Lung (tissue), 12 donors: ENCODE data around the gene KYAT1. TPM values are rescaled to one million over a fixed set of nuclear protein-coding genes. Genes with fewer than 3 reads are reported as not detected.

Source experiments
- ATAC-seq: fragments of 200-7000 bp; cut with Tn5 transposase; one replicate; pipeline ENCODE4 v1.9.1; 2020; ENCODE audit warnings: moderate number of reproducible peaks; ENCODE audit not compliant: insufficient read depth, low FRiP score
- DNase-seq, 3 donors: peaks; one replicate each; pipeline ENCODE4 v3.0.0-alpha.2; 2013 to 2017
- H3K27ac ChIP-seq, 2 donors: one replicate each; pipeline ENCODE4 v1.5.1; 2013; ENCODE audit warnings: mild to moderate bottlenecking in 2 of 2, moderate library complexity in 2 of 2, control low read depth in 1 of 2, inconsistent platforms in 1 of 2, low read depth in 1 of 2, low read length in 1 of 2
- H3K27me3 ChIP-seq, 3 donors: one replicate each; pipeline ENCODE4 v1.5.1; 2013; ENCODE audit warnings: low read length in 2 of 3; ENCODE audit not compliant: control insufficient read depth in 3 of 3, insufficient read depth in 3 of 3
- H3K36me3 ChIP-seq, 4 donors: one replicate each; pipeline ENCODE4 v1.5.1; 2013; ENCODE audit warnings: low read length in 4 of 4, mild to moderate bottlenecking in 1 of 4, moderate library complexity in 1 of 4; ENCODE audit not compliant: control insufficient read depth in 4 of 4, insufficient read depth in 4 of 4
- H3K4me1 ChIP-seq, 5 donors: one replicate each; pipeline ENCODE4 v1.5.1; 2013; ENCODE audit warnings: low read length in 5 of 5, mild to moderate bottlenecking in 2 of 5, moderate library complexity in 1 of 5; ENCODE audit not compliant: control insufficient read depth in 5 of 5, insufficient read depth in 5 of 5
- H3K4me3 ChIP-seq: one replicate; pipeline ENCODE4 v1.5.1; 2013; ENCODE audit warnings: mild to moderate bottlenecking, control low read depth, moderate library complexity
- H3K9ac ChIP-seq, 2 donors: one replicate each; pipeline ENCODE4 v1.5.1; 2013; ENCODE audit warnings: low read length in 2 of 2, control low read depth in 1 of 2; ENCODE audit not compliant: insufficient read depth in 1 of 2
- H3K9me3 ChIP-seq, 4 donors: one replicate each; pipeline ENCODE4 v1.5.1; 2013; ENCODE audit warnings: low read length in 3 of 4, mild to moderate bottlenecking in 1 of 4, moderate library complexity in 1 of 4; ENCODE audit not compliant: control insufficient read depth in 4 of 4, insufficient read depth in 3 of 4
- CTCF ChIP-seq: IDR thresholded peaks from 2 replicates; pipeline ENCODE4 v1.5.1; 2012; ENCODE audit warnings: mild to moderate bottlenecking; ENCODE audit errors: control extremely low read depth, extremely low read depth
- WGBS, 2 donors: extraction: QIAGEN DNeasy Blood & Tissue Kit; methylation state at CpG; one replicate each; pipeline ENCODE4 v1.1.7; 2013; 5-methylcytosine and 5-hydroxymethylcytosine counted together
- polyA plus RNA-seq, 2 donors: library from polyadenylated mRNA; stranded (reverse); fragments of 200-250 nt; gene quantifications; one replicate each; pipeline ENCODE4 v1.2.1, GENCODE V29; 2013
- total RNA-seq, 2 donors: library from RNA; depleted of rRNA in 1 of 2; stranded (reverse); fragments of >200 nt in 1 of 2; gene quantifications; one replicate each; pipeline ENCODE4 v1.2.1, GENCODE V29; 2014 to 2021
- donor health status: control.
- donor health status: control.
- donor health status: Bipolar disorder and iron deficiency.
- donor health status: healthy.
- donor health status: DM: yes; HTN: yes; CAD: no.

The KYAT1 gene
- total and polyA plus RNA-seq, 4 donors: 4.5 to 7.7 (median 4.8) TPM

DNA sequence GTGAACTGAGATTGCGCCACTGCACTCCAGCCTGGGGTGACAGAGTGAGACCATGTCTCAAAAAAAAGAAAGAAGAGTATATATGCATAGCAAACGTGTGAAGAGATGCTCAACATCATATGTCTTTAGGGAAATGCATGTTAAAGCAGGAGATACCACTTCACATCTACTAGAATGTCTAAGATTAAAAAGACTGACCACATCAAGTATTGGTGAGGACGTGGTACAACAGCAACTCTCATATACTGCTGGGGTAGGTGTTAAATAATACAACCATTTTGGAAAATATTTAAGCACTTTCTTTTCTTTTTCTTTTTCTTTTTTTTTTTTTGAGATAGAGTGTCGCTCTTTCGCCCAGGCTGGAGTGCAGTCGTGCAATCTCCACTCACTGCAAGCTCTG lies 96.3 kb downstream of the KYAT1 start:
- Histone ChIP-seq H3K27me3 (no peaks in the 10 kb centered on the region), H3K9ac (no peak overlapping the region), H3K27ac (no peak overlapping the region), H3K9me3 (no peaks in the 10 kb centered on the region), H3K4me1 (peaks cover 0 to 9% (median 5%) of the 10 kb centered on the region in 5 donors), H3K36me3 (peaks cover 0 to 9% (median 0%) of the 10 kb centered on the region in 4 donors), H3K4me3 (no peak overlapping the region)
- no peak for TF ChIP-seq CTCF
- DNase-seq (no peak), ATAC-seq (no peak)
- 93 to 95% methylated on average over 6 of the region's 6 CpGs for WGBS, 2 donors

Other genes with a start within 250 kb of the KYAT1 start
- gene DYNC2I2, start 225.1 kb downstream of the KYAT1 start, total RNA-seq: 10 to 100 TPM; 32.5 to 84.8 TPM
- gene DYNC2I2, start 225.1 kb downstream of the KYAT1 start, polyA plus RNA-seq: 10 to 100 TPM; 47.2 to 84.7 TPM
- 100 to 1,000 TPM; 232 to 364 TPM for gene SET, start 192.7 kb downstream of the KYAT1 start, total RNA-seq
- gene SET, start 192.7 kb downstream of the KYAT1 start, polyA plus RNA-seq: 100 to 1,000 TPM in 1 of 2 donors, 10 to 100 TPM in 1; 98.0 to 146 TPM
- 10 to 100 TPM in 1 of 2 donors, 1 to 10 TPM in 1; 4.1 to 19.3 TPM for gene PKN3, start 179.4 kb downstream of the KYAT1 start, total RNA-seq
- gene PKN3, start 179.4 kb downstream of the KYAT1 start, polyA plus RNA-seq: 10 to 100 TPM in 1 of 2 donors, 1 to 10 TPM in 1; 8.6 to 13.0 TPM
- gene ZDHHC12, start 157.8 kb downstream of the KYAT1 start, total RNA-seq: 10 to 100 TPM; 22.6 to 49.5 TPM
- 100 to 1,000 TPM in 1 of 2 donors, 10 to 100 TPM in 1; 77.4 to 103 TPM for gene ZDHHC12, start 157.8 kb downstream of the KYAT1 start, polyA plus RNA-seq
- 10 to 100 TPM; 36.5 to 39.0 TPM for gene ZER1, start 110.0 kb downstream of the KYAT1 start, total RNA-seq
- 10 to 100 TPM; 17.6 to 20.2 TPM for gene ZER1, start 110.0 kb downstream of the KYAT1 start, polyA plus RNA-seq
- 10 to 100 TPM in 1 of 2 donors, 1 to 10 TPM in 1; 9.7 to 27.7 TPM for gene TBC1D13, start 94.7 kb downstream of the KYAT1 start, total RNA-seq
- gene TBC1D13, start 94.7 kb downstream of the KYAT1 start, polyA plus RNA-seq: 10 to 100 TPM; 14.0 to 14.3 TPM
- 10 to 100 TPM in 1 of 2 donors, 1 to 10 TPM in 1; 5.6 to 36.6 TPM for gene ENDOG, start 63.5 kb downstream of the KYAT1 start, total RNA-seq
- 10 to 100 TPM; 21.2 to 34.2 TPM for gene ENDOG, start 63.5 kb downstream of the KYAT1 start, polyA plus RNA-seq
- gene SPOUT1, start 52.2 kb downstream of the KYAT1 start, total RNA-seq: 10 to 100 TPM; 26.1 to 50.0 TPM
- 10 to 100 TPM; 23.7 to 32.0 TPM for gene SPOUT1, start 52.2 kb downstream of the KYAT1 start, polyA plus RNA-seq
- gene LRRC8A, start 183 bp upstream of the KYAT1 start, total RNA-seq: 10 to 100 TPM; 30.4 to 60.8 TPM
- 10 to 100 TPM; 26.6 to 66.9 TPM for gene LRRC8A, start 183 bp upstream of the KYAT1 start, polyA plus RNA-seq
- 10 to 100 TPM; 25.5 to 66.5 TPM for gene PHYHD1, start 39.0 kb upstream of the KYAT1 start, total RNA-seq
- gene PHYHD1, start 39.0 kb upstream of the KYAT1 start, polyA plus RNA-seq: 10 to 100 TPM; 21.4 to 86.3 TPM
- gene DOLK, start 65.7 kb upstream of the KYAT1 start, total RNA-seq: 10 to 100 TPM; 10.6 to 17.9 TPM
- gene DOLK, start 65.7 kb upstream of the KYAT1 start, polyA plus RNA-seq: 10 to 100 TPM in 1 of 2 donors, 1 to 10 TPM in 1; 9.6 to 19.1 TPM
- 10 to 100 TPM; 39.3 to 48.5 TPM for gene NUP188, start 65.7 kb upstream of the KYAT1 start, total RNA-seq
- 10 to 100 TPM; 17.0 to 24.9 TPM for gene NUP188, start 65.7 kb upstream of the KYAT1 start, polyA plus RNA-seq
- gene SH3GLB2, start 146.4 kb upstream of the KYAT1 start, total RNA-seq: 10 to 100 TPM; 51.3 to 88.9 TPM
- 100 to 1,000 TPM in 1 of 2 donors, 10 to 100 TPM in 1; 54.5 to 110 TPM for gene SH3GLB2, start 146.4 kb upstream of the KYAT1 start, polyA plus RNA-seq
- 10 to 100 TPM; 22.9 to 31.6 TPM for gene MIGA2, start 154.7 kb upstream of the KYAT1 start, total RNA-seq
- 10 to 100 TPM; 18.6 to 19.1 TPM for gene MIGA2, start 154.7 kb upstream of the KYAT1 start, polyA plus RNA-seq
- 10 to 100 TPM in 1 of 2 donors, 1 to 10 TPM in 1; 7.0 to 17.6 TPM for gene DOLPP1, start 199.2 kb upstream of the KYAT1 start, total RNA-seq
- 10 to 100 TPM in 1 of 2 donors, 1 to 10 TPM in 1; 7.8 to 12.2 TPM for gene DOLPP1, start 199.2 kb upstream of the KYAT1 start, polyA plus RNA-seq
- 10 to 100 TPM; 14.5 to 26.0 TPM for gene CRAT, start 228.8 kb upstream of the KYAT1 start, total RNA-seq
- gene CRAT, start 228.8 kb upstream of the KYAT1 start, polyA plus RNA-seq: 10 to 100 TPM; 10.4 to 18.6 TPM
- gene PTPA, start 229.5 kb upstream of the KYAT1 start, total RNA-seq: 100 to 1,000 TPM in 1 of 2 donors, 10 to 100 TPM in 1; 62.5 to 145 TPM
- 100 to 1,000 TPM; 103 to 130 TPM for gene PTPA, start 229.5 kb upstream of the KYAT1 start, polyA plus RNA-seq